DLD1 (cell line): Measurements from ENCODE around the gene SMARCC2.

ENCODE experiments used
- in situ Hi-C: cut with HindIII; loops from 2 replicates; pipeline ENCODE4 v1.10.0; 2017; ENCODE audit warnings: low sequenced_read_pairs

Gene SMARCC2

GRCh38 chr12:56189099-56189917 lies at the start of gene SMARCC2:
Gene SMARCC2 (minus strand): TSS chr12:56189483. CDS start chr12:56189461, 22 bp downstream.
- in situ Hi-C loops: loop anchor here (25.0 kb wide), 1 partner anchor 273 kb away; the partner anchor contains the start of genes MIP and SPRYD4

GRCh38 chr12:56237552-56237951 lies 48.3 kb upstream of the SMARCC2 start:
- in situ Hi-C loops: no loop called here

GRCh38 chr12:56236985-56237384 lies 47.7 kb upstream of the SMARCC2 start:
- in situ Hi-C loops: no loop called here

GRCh38 chr12:56236091-56236490 lies 46.8 kb upstream of the SMARCC2 start:
- in situ Hi-C loops: no loop called here

GRCh38 chr12:56234746-56235436 lies 45.6 kb upstream of the SMARCC2 start:
- in situ Hi-C loops: no loop called here

- in situ Hi-C loops: no loop called here
Measured at GRCh38 chr12:56231184-56231582, 41.9 kb upstream of the SMARCC2 start.

- in situ Hi-C loops: no loop called here
Measured at GRCh38 chr12:56230432-56231183, 41.3 kb upstream of the SMARCC2 start.

GRCh38 chr12:56229916-56230431 lies 40.7 kb upstream of the SMARCC2 start, which contains the start of gene SLC39A5:
Gene SLC39A5 (plus strand): TSS chr12:56230051. CDS start chr12:56231275, 1,224 bp downstream.
- in situ Hi-C loops: no loop called here

- in situ Hi-C loops: no loop called here
Measured at GRCh38 chr12:56229082-56229481, 39.8 kb upstream of the SMARCC2 start.

- in situ Hi-C loops: no loop called here
Measured at GRCh38 chr12:56224954-56225353, 35.7 kb upstream of the SMARCC2 start.

- in situ Hi-C loops: no loop called here
Measured at GRCh38 chr12:56224102-56224701, 34.9 kb upstream of the SMARCC2 start, which contains the start of gene NABP2. Gene NABP2 (plus strand): TSS chr12:56224342. CDS start chr12:56224857, 515 bp downstream.

GRCh38 chr12:56223571-56224101 lies 34.4 kb upstream of the SMARCC2 start:
- in situ Hi-C loops: no loop called here

GRCh38 chr12:56222531-56222895 lies 33.2 kb upstream of the SMARCC2 start:
- in situ Hi-C loops: no loop called here

- in situ Hi-C loops: no loop called here
Measured at GRCh38 chr12:56221757-56222530, 32.7 kb upstream of the SMARCC2 start, which contains the start of gene RNF41. Gene RNF41 (minus strand): TSS chr12:56221922. CDS start chr12:56214047, 7,875 bp downstream.

GRCh38 chr12:56221232-56221756 lies 32.0 kb upstream of the SMARCC2 start:
- in situ Hi-C loops: no loop called here

GRCh38 chr12:56220611-56221231 lies 31.4 kb upstream of the SMARCC2 start:
- in situ Hi-C loops: no loop called here

GRCh38 chr12:56219840-56220239 lies 30.6 kb upstream of the SMARCC2 start:
- in situ Hi-C loops: no loop called here

GRCh38 chr12:56216461-56216860 lies 27.2 kb upstream of the SMARCC2 start:
- in situ Hi-C loops: no loop called here

- in situ Hi-C loops: no loop called here
Measured at GRCh38 chr12:56213878-56214277, 24.6 kb upstream of the SMARCC2 start.
